Adrenal gland (tissue), 5 donors: Measurements from ENCODE around the gene PHYH.

Experiments
- POLR2A ChIP-seq, 2 donors: fragments of 450-650 bp; IDR thresholded peaks; one replicate each; pipeline ENCODE4 v1.6.1; 2017; ENCODE audit warnings: antibody characterized with exemption in 2 of 2, mild to moderate bottlenecking in 2 of 2, moderate library complexity in 1 of 2
- TF ChIP-seq, protein P1 (sequence below), 6 experiments: fragments of 450-650 bp in 4 of 6; fragments of 200-600 bp in 2 of 6; sonication (generic) in 1 of 6; IDR thresholded peaks; 1 replicate in 5 of 6; 2 replicates in 1 of 6; pipeline versions ENCODE4 v1.5.1 to v1.8.0; 2016 to 2021; ENCODE audit warnings: antibody characterized with exemption in 6 of 6, mild to moderate bottlenecking in 2 of 6, moderate library complexity in 1 of 6
- donor health status: DM: no; HTN: no; CAD: no.

DNA sequence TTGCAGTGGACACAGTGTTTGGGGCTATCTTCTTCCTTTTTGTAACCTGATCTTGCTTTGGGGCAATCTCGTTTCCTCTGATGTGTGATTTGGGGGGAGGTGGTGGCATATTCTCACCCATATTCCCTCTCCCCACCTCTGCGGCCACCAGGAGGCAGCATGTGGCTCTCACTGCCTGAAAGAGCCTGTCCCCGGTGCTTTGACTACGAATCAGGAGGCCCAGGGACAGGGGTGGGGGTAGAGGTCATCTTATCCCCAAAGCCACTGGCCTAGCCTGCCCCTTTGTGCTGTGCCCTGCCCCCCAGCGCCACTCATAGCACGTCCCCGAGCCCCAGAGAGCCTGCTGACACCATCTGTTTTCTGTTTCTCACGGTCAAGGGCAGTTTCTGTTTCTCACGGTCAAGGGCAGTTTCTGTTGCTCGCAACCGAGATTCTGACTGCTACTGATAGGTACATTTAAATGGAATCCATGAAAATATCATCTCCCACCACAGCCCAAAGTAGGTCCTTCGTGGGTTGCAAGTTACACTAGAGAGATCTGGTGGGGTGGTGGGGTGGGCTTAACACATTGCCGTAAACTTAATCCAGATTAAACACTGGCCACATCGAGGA, 28.2 kb downstream of the PHYH start:
- TF ChIP-seq POLR2A (IDR thresholded peaks at IDR 0.05) = no peak
- TF ChIP-seq, protein P1, sequence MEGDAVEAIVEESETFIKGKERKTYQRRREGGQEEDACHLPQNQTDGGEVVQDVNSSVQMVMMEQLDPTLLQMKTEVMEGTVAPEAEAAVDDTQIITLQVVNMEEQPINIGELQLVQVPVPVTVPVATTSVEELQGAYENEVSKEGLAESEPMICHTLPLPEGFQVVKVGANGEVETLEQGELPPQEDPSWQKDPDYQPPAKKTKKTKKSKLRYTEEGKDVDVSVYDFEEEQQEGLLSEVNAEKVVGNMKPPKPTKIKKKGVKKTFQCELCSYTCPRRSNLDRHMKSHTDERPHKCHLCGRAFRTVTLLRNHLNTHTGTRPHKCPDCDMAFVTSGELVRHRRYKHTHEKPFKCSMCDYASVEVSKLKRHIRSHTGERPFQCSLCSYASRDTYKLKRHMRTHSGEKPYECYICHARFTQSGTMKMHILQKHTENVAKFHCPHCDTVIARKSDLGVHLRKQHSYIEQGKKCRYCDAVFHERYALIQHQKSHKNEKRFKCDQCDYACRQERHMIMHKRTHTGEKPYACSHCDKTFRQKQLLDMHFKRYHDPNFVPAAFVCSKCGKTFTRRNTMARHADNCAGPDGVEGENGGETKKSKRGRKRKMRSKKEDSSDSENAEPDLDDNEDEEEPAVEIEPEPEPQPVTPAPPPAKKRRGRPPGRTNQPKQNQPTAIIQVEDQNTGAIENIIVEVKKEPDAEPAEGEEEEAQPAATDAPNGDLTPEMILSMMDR (IDR thresholded peaks at IDR 0.05) = peak in 2 of 6 experiments; percentile 15 to 27
